Liver (tissue), 9 donors: ENCODE data around the gene ZFP42. TPM values are rescaled to one million over a fixed set of nuclear protein-coding genes. Genes with fewer than 3 reads are reported as not detected.

ENCODE experiments used
- DNase-seq: peaks from one replicate; pipeline ENCODE4 v3.0.0-alpha.2; 2017; ENCODE audit warnings: low spot score
- H3K27ac ChIP-seq, 2 donors: one replicate each; pipeline ENCODE4 v1.7.0; 2013; ENCODE audit warnings: inconsistent platforms in 2 of 2, low read length in 2 of 2, control low read depth in 1 of 2, low read depth in 1 of 2, mild to moderate bottlenecking in 1 of 2
- H3K27me3 ChIP-seq, 4 donors: one replicate each; pipeline versions ENCODE4 v1.6.1 to v1.7.0; 2013; ENCODE audit warnings: low read length in 3 of 4, inconsistent platforms in 1 of 4, mild to moderate bottlenecking in 1 of 4, moderate library complexity in 1 of 4; ENCODE audit not compliant: control insufficient read depth in 4 of 4, insufficient read depth in 4 of 4
- H3K36me3 ChIP-seq, 4 donors: one replicate each; pipeline versions ENCODE4 v1.6.1 to v1.7.0; 2013; ENCODE audit warnings: low read length in 3 of 4, mild to moderate bottlenecking in 3 of 4, low read depth in 1 of 4, moderate library complexity in 1 of 4; ENCODE audit not compliant: control insufficient read depth in 4 of 4, insufficient read depth in 3 of 4
- H3K4me1 ChIP-seq, 4 donors: one replicate each; pipeline versions ENCODE4 v1.6.1 to v1.7.0; 2013; ENCODE audit warnings: low read length in 3 of 4, mild to moderate bottlenecking in 3 of 4, moderate library complexity in 1 of 4; ENCODE audit not compliant: control insufficient read depth in 4 of 4, insufficient read depth in 4 of 4
- H3K4me3 ChIP-seq, 3 donors: one replicate each; pipeline versions ENCODE4 v1.6.1 to v1.7.0; 2013; ENCODE audit warnings: low read length in 3 of 3, control low read depth in 1 of 3, low read depth in 1 of 3, mild to moderate bottlenecking in 1 of 3
- H3K9ac ChIP-seq, 2 donors: one replicate each; pipeline ENCODE4 v1.7.0; 2013; ENCODE audit warnings: low read length in 2 of 2, mild to moderate bottlenecking in 2 of 2, moderate library complexity in 2 of 2, control low read depth in 1 of 2, low read depth in 1 of 2
- H3K9me3 ChIP-seq, 4 donors: one replicate each; pipeline versions ENCODE4 v1.6.1 to v1.7.0; 2013; ENCODE audit warnings: low read length in 3 of 4; ENCODE audit not compliant: control insufficient read depth in 4 of 4
- ATF3 ChIP-seq: IDR thresholded peaks from 2 replicates; pipeline ENCODE4 v1.6.1; 2016; ENCODE audit warnings: antibody characterized with exemption
- CTCF ChIP-seq: fragments of 150-350 bp; IDR thresholded peaks from 2 replicates; pipeline ENCODE4 v1.5.1; 2017; ENCODE audit warnings: improper control_type of control experiment, low read depth, low read length; ENCODE audit not compliant: missing input control
- EGR1 ChIP-seq, 2 donors: IDR thresholded peaks; 2 replicates each; pipeline ENCODE4 v1.6.1; 2016 to 2018; ENCODE audit warnings: antibody characterized with exemption in 2 of 2, low read depth in 2 of 2
- FOXA2 ChIP-seq: IDR thresholded peaks from 2 replicates; pipeline ENCODE4 v1.6.1; 2016; ENCODE audit warnings: antibody characterized with exemption
- HNF4A ChIP-seq, 2 donors: conservative IDR thresholded peaks; 2 replicates each; pipeline ENCODE4 v1.6.1; 2016; ENCODE audit warnings: antibody characterized with exemption in 2 of 2, mild to moderate bottlenecking in 2 of 2
- HNF4G ChIP-seq: IDR thresholded peaks from 2 replicates; pipeline ENCODE4 v1.6.1; 2016; ENCODE audit warnings: antibody characterized with exemption
- NR2F2 ChIP-seq: IDR thresholded peaks from 2 replicates; pipeline ENCODE4 v1.6.1; 2016; ENCODE audit warnings: antibody characterized with exemption
- RAD21 ChIP-seq, 2 donors: IDR thresholded peaks; 2 replicates each; pipeline ENCODE4 v1.6.1; 2016; ENCODE audit warnings: antibody characterized with exemption in 2 of 2, mild to moderate bottlenecking in 2 of 2
- REST ChIP-seq: IDR thresholded peaks from 2 replicates; pipeline ENCODE4 v1.6.1; 2016; ENCODE audit warnings: antibody characterized with exemption, mild to moderate bottlenecking
- RXRA ChIP-seq, 2 donors: IDR thresholded peaks; 2 replicates each; pipeline ENCODE4 v1.6.1; 2017 to 2018; ENCODE audit warnings: antibody characterized with exemption in 2 of 2, mild to moderate bottlenecking in 1 of 2
- SP1 ChIP-seq: IDR thresholded peaks from 2 replicates; pipeline ENCODE4 v1.6.1; 2018; ENCODE audit warnings: antibody characterized with exemption, mild to moderate bottlenecking
- TAF1 ChIP-seq: conservative IDR thresholded peaks from 2 replicates; pipeline ENCODE4 v1.6.1; 2016; ENCODE audit warnings: antibody characterized with exemption, mild to moderate bottlenecking
- YY1 ChIP-seq: IDR thresholded peaks from 2 replicates; pipeline ENCODE4 v1.6.1; 2016; ENCODE audit warnings: antibody characterized with exemption, mild to moderate bottlenecking
- ZBTB33 ChIP-seq: IDR thresholded peaks from 2 replicates; pipeline ENCODE4 v1.6.1; 2016; ENCODE audit warnings: antibody characterized with exemption
- WGBS: extraction: QIAGEN DNeasy Blood & Tissue Kit; methylation state at CpG from one replicate; pipeline ENCODE4 v1.1.7; 2013; 5-methylcytosine and 5-hydroxymethylcytosine counted together
- polyA plus RNA-seq, 2 donors: library from polyadenylated mRNA; stranded (reverse) in 1 of 2; unstranded in 1 of 2; fragments of 200-250 nt in 1 of 2; fragments of >200 nt in 1 of 2; fragmentation: Nextera tagmentation in 1 of 2; extraction: Ambion mirVana in 1 of 2; gene quantifications; one replicate each; pipeline versions ENCODE4 v1.2.1 to v1.2.3, GENCODE V29; 2013 to 2015
- total RNA-seq, 2 donors: library from RNA; depleted of rRNA; stranded (reverse); fragments of >200 nt; gene quantifications; one replicate each; pipeline ENCODE4 v1.2.3, GENCODE V29; 2014
- donor health status: healthy.
- donor health status: healthy.
- donor health status: healthy.
- donor health status: healthy.
- donor health status: healthy.

ZFP42 gene
- total and polyA plus RNA-seq, 4 donors: not detected

- WGBS: 65% methylated on average over 5 of the region's 5 CpGs
- no peak overlapping the region for H3K4me3 ChIP-seq
- H3K36me3 ChIP-seq: no peaks in the 10 kb centered on the region
- no peak for TF ChIP-seq REST
- TF ChIP-seq ZBTB33: no peak
- no peak for TF ChIP-seq CTCF
- no peak for TF ChIP-seq NR2F2
- TF ChIP-seq ATF3: no peak
- no peak for TF ChIP-seq RAD21 (IDR thresholded peaks at IDR 0.05)
- no peaks in the 10 kb centered on the region for H3K4me1 ChIP-seq
- H3K27me3 ChIP-seq: no peaks in the 10 kb centered on the region
- no peak overlapping the region for H3K27ac ChIP-seq
- no peaks in the 10 kb centered on the region for H3K9me3 ChIP-seq
- DNase-seq: no peak
- H3K9ac ChIP-seq: no peak overlapping the region
Measured at GRCh38 chr4:188021548-188022249, 26.1 kb downstream of the ZFP42 start.

- H3K9me3 ChIP-seq: no peaks in the 10 kb centered on the region
- H3K27me3 ChIP-seq: no peaks in the 10 kb centered on the region
- DNase-seq: no peak
- no peaks in the 10 kb centered on the region for H3K36me3 ChIP-seq
- H3K9ac ChIP-seq: no peak overlapping the region
- no peak for TF ChIP-seq HNF4A (conservative IDR thresholded peaks at IDR 0.05)
- TF ChIP-seq HNF4G: no peak
- no peak for TF ChIP-seq ZBTB33
- no peak for TF ChIP-seq CTCF
- TF ChIP-seq YY1: no peak
- no peak for TF ChIP-seq TAF1
- TF ChIP-seq ATF3: no peak
- TF ChIP-seq EGR1 (IDR thresholded peaks at IDR 0.05; ENCODE audit: low read depth in 2 of 2): no peak
- TF ChIP-seq SP1: no peak
- no peak for TF ChIP-seq FOXA2
- TF ChIP-seq RAD21 (IDR thresholded peaks at IDR 0.05): no peak
- TF ChIP-seq NR2F2: no peak
- TF ChIP-seq REST: no peak
- TF ChIP-seq RXRA (IDR thresholded peaks at IDR 0.05): no peak
- H3K27ac ChIP-seq: no peak overlapping the region
- H3K4me1 ChIP-seq: no peaks in the 10 kb centered on the region
- no peak overlapping the region for H3K4me3 ChIP-seq
- WGBS: 81% methylated on average over 6 of the region's 6 CpGs
Measured at GRCh38 chr4:188023682-188024081, 28.1 kb downstream of the ZFP42 start.
